HepG2 (cell line): ENCODE measurements around the gene GYS1. TPM values are rescaled to one million over a fixed set of nuclear protein-coding genes. Genes with fewer than 3 reads are reported as not detected.

Source experiments
- ATRX ChIP-seq: sonication (generic); formaldehyde crosslinking; IDR thresholded peaks from 2 replicates; pipeline ENCODE4 v1.4.0; 2020; ENCODE audit warnings: missing genetic modification reagents, borderline replicate concordance
- CCAR2 ChIP-seq: fragments of 200-400 bp; formaldehyde crosslinking; optimal IDR thresholded peaks from 2 replicates; pipeline ENCODE3; 2018; ENCODE audit warnings: low read depth, mild to moderate bottlenecking, low read length, moderate library complexity
- EED ChIP-seq: sonication (generic); formaldehyde crosslinking; IDR thresholded peaks from 2 replicates; pipeline ENCODE4 v1.5.0; 2020; ENCODE audit warnings: mild to moderate bottlenecking, missing genetic modification reagents
- FOSL2 ChIP-seq: sonication (generic); formaldehyde crosslinking; IDR thresholded peaks from 2 replicates; pipeline ENCODE4 v1.4.0; 2020; ENCODE audit warnings: missing genetic modification reagents
- HNF4G ChIP-seq, 2 experiments: sonication (generic) in 1 of 2; formaldehyde crosslinking in 1 of 2; IDR thresholded peaks; 2 replicates each; pipeline versions ENCODE4 v1.4.0 to v1.6.1; 2011 to 2020; ENCODE audit warnings: borderline replicate concordance in 2 of 2, low read depth in 2 of 2, mild to moderate bottlenecking in 2 of 2, low read length in 1 of 2, missing genetic modification reagents in 1 of 2, moderate library complexity in 1 of 2
- RXRA ChIP-seq: sonication (generic); formaldehyde crosslinking; IDR thresholded peaks from 2 replicates; pipeline ENCODE4 v1.5.1; 2020; ENCODE audit warnings: missing genetic modification reagents
- SP4 ChIP-seq: sonication (generic); formaldehyde crosslinking; IDR thresholded peaks from 2 replicates; pipeline ENCODE4 v1.8.1; 2023; ENCODE audit warnings: mild to moderate bottlenecking, missing genetic modification reagents
- TERF1 ChIP-seq: sonication (generic); formaldehyde crosslinking; IDR thresholded peaks from 2 replicates; pipeline ENCODE4 v1.8.0; 2022; ENCODE audit warnings: mild to moderate bottlenecking, missing genetic modification reagents, moderate library complexity
- TGIF2 ChIP-seq: IDR thresholded peaks from 2 replicates; pipeline ENCODE4 v1.6.1; 2016; ENCODE audit warnings: control low read depth, missing compliant biosample characterization
- TSC22D2 ChIP-seq: sonication (generic); formaldehyde crosslinking; IDR thresholded peaks from 2 replicates; pipeline ENCODE4 v1.5.1; 2020; ENCODE audit warnings: missing genetic modification reagents, mild to moderate bottlenecking, borderline replicate concordance
- USF2 ChIP-seq, 2 experiments: sonication (generic) in 1 of 2; formaldehyde crosslinking in 1 of 2; IDR thresholded peaks; 2 replicates each; pipeline versions ENCODE4 v1.5.1 to v1.6.1; 2011 to 2020; ENCODE audit warnings: borderline replicate concordance in 1 of 2, low read depth in 1 of 2, low read length in 1 of 2, mild to moderate bottlenecking in 1 of 2, missing genetic modification reagents in 1 of 2, moderate library complexity in 1 of 2
- ZMYM2 ChIP-seq: sonication (generic); formaldehyde crosslinking; IDR thresholded peaks from 2 replicates; pipeline ENCODE4 v1.8.0; 2022; ENCODE audit warnings: mild to moderate bottlenecking, missing genetic modification reagents
- ZNF317 ChIP-seq: sonication (generic); formaldehyde crosslinking; IDR thresholded peaks from 2 replicates; pipeline ENCODE4 v1.5.0; 2020; ENCODE audit warnings: mild to moderate bottlenecking, missing genetic modification reagents
- ZNF496 ChIP-seq: sonication (generic); formaldehyde crosslinking; IDR thresholded peaks from 2 replicates; pipeline ENCODE4 v1.8.1; 2023; ENCODE audit warnings: mild to moderate bottlenecking, moderate library complexity, missing genetic modification reagents; ENCODE audit not compliant: insufficient replicate concordance
- ZNF670 ChIP-seq: sonication (generic); formaldehyde crosslinking; IDR thresholded peaks from 2 replicates; pipeline ENCODE4 v1.8.0; 2022; ENCODE audit warnings: mild to moderate bottlenecking, missing genetic modification reagents, borderline replicate concordance
- polyA plus RNA-seq, 8 experiments: library from polyadenylated mRNA; depleted of rRNA in 3 of 8; stranded (reverse) in 7 of 8; unstranded in 1 of 8; fragments of >200 nt; fragmentation: Illumina TruSeq in 4 of 8; extraction: Trizol in 4 of 8; gene quantifications; 2 replicates each; pipeline versions ENCODE4 v1.2.1 to v1.2.3, GENCODE V29; 2011 to 2016; ENCODE audit warnings: low read depth in 4 of 8, missing spikeins in 1 of 8, mixed read lengths in 1 of 8; ENCODE audit not compliant: insufficient read depth in 1 of 8
- total RNA-seq, 5 experiments: library from RNA; depleted of rRNA; stranded (reverse); fragments of >200 nt; fragmentation: Illumina TruSeq; extraction: Trizol; gene quantifications; 2 replicates each; pipeline ENCODE4 v1.2.3, GENCODE V29; 2016; ENCODE audit warnings: low read depth in 1 of 5
- TF ChIP-seq, protein P1 (sequence below): sonication (generic); formaldehyde crosslinking; IDR thresholded peaks from 2 replicates; pipeline ENCODE4 v1.4.0; 2020; ENCODE audit warnings: missing genetic modification reagents
- TF ChIP-seq, protein P2 (sequence below): sonication (generic); formaldehyde crosslinking; IDR thresholded peaks from 2 replicates; pipeline ENCODE4 v1.4.0; 2020; ENCODE audit warnings: mild to moderate bottlenecking, missing genetic modification reagents, borderline replicate concordance

The GYS1 gene
- total and polyA plus RNA-seq, 2 of the 13 experiments (the other 11 are each of a cell fraction or from before 2014, with no cell fraction given): 18.4 to 42.1 TPM

DNA sequence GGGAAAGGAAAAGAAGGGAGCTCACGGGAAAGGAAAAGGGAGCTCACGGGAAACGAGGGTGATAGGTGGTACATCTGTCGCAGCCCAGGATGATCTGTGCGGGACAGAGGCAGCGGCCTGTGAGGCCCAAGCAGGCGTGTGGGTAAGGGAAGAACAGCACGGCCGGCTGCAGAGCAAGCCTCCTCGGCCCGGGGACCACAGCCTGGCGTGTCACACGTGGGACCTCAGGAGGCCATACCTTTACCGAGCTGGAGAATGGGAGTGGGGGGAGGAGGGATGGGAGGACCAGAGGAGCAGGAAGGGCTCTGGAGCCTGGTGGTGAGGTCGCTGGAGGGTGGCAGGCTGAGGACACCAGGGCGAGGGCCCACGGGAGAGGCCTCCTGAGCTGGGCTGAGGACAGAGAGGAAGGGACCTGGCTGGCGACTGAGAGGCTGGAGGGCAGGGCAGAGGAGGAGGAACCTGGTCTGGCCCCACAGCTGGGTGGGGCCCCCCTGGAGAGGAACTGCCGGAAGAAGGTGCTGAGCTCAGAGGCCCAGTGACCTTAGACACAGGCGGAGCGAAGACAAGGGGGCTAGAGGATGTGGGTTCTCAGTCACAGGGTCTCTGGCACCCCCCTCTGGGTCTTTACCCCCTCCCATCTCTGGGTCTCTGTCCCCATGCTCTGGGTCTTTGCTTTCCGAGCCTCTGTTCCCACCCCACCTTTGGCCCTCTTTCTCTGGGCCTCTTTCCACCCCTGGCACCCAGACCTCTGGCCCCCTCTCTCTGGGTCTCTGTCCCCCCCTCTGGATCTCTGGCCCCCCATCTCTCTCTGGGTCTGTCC lies 30.9 kb downstream of the GYS1 start (continued):
- no peak for TF ChIP-seq USF2 (IDR thresholded peaks at IDR 0.05; ENCODE audit: low read depth, low read length)
- no peak for TF ChIP-seq USF2 (CRISPR knock-in tag; IDR thresholded peaks at IDR 0.05; ENCODE audit: borderline replicate concordance)
- peak; percentile 55; the same call in 1 of the 2 replicates for TF ChIP-seq TSC22D2 (CRISPR knock-in tag)
- TF ChIP-seq TGIF2: peak; percentile 51; the same call in 1 of the 2 replicates
- TF ChIP-seq, protein P1, sequence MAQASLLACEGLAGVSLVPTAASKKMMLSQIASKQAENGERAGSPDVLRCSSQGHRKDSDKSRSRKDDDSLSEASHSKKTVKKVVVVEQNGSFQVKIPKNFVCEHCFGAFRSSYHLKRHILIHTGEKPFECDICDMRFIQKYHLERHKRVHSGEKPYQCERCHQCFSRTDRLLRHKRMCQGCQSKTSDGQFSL (CRISPR knock-in tag): peak; percentile 93
- TF ChIP-seq RXRA (CRISPR knock-in tag): peak; percentile 87
- TF ChIP-seq ATRX: 0 out of 2 replicates have a peak, but pooled peaks have one; percentile 16
- TF ChIP-seq, protein P2, sequence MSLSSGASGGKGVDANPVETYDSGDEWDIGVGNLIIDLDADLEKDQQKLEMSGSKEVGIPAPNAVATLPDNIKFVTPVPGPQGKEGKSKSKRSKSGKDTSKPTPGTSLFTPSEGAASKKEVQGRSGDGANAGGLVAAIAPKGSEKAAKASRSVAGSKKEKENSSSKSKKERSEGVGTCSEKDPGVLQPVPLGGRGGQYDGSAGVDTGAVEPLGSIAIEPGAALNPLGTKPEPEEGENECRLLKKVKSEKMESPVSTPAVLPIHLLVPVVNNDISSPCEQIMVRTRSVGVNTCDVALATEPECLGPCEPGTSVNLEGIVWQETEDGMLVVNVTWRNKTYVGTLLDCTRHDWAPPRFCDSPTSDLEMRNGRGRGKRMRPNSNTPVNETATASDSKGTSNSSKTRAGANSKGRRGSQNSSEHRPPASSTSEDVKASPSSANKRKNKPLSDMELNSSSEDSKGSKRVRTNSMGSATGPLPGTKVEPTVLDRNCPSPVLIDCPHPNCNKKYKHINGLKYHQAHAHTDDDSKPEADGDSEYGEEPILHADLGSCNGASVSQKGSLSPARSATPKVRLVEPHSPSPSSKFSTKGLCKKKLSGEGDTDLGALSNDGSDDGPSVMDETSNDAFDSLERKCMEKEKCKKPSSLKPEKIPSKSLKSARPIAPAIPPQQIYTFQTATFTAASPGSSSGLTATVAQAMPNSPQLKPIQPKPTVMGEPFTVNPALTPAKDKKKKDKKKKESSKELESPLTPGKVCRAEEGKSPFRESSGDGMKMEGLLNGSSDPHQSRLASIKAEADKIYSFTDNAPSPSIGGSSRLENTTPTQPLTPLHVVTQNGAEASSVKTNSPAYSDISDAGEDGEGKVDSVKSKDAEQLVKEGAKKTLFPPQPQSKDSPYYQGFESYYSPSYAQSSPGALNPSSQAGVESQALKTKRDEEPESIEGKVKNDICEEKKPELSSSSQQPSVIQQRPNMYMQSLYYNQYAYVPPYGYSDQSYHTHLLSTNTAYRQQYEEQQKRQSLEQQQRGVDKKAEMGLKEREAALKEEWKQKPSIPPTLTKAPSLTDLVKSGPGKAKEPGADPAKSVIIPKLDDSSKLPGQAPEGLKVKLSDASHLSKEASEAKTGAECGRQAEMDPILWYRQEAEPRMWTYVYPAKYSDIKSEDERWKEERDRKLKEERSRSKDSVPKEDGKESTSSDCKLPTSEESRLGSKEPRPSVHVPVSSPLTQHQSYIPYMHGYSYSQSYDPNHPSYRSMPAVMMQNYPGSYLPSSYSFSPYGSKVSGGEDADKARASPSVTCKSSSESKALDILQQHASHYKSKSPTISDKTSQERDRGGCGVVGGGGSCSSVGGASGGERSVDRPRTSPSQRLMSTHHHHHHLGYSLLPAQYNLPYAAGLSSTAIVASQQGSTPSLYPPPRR (CRISPR knock-in tag): peak; percentile 66
- TF ChIP-seq ZNF670 (CRISPR knock-in tag): 0 out of 2 replicates have a peak, but pooled peaks have one; percentile 52
- TF ChIP-seq HNF4G (IDR thresholded peaks at IDR 0.05; ENCODE audit: borderline replicate concordance, low read depth, low read length): peak; percentile 80; the same call in 1 of the 2 replicates
- no peak for TF ChIP-seq HNF4G (CRISPR knock-in tag; IDR thresholded peaks at IDR 0.05; ENCODE audit: borderline replicate concordance, low read depth)
- no peak for TF ChIP-seq TERF1
- no peak for TF ChIP-seq ZNF496 (CRISPR knock-in tag)
- TF ChIP-seq FOSL2 (CRISPR knock-in tag): 0 out of 2 replicates have a peak, but pooled peaks have one; percentile 39
- TF ChIP-seq SP4: peak; percentile 85
- TF ChIP-seq CCAR2: peak; percentile 36
- 0 out of 2 replicates have a peak, but pooled peaks have one; percentile 66 for TF ChIP-seq ZNF317 (CRISPR knock-in tag)
- TF ChIP-seq ZMYM2: peak; percentile 80; the same call in 1 of the 2 replicates
- peak; percentile 68; the same call in 1 of the 2 replicates for TF ChIP-seq EED (CRISPR knock-in tag)
